GM12878 (cell line): ENCODE measurements around the gene DOCK1. TPM values are rescaled to one million over a fixed set of nuclear protein-coding genes. Genes with fewer than 3 reads are reported as not detected.

Source experiments
- CBX5 ChIP-seq: sonication (generic); IDR thresholded peaks from 2 replicates; pipeline ENCODE4 v1.6.1; 2016; ENCODE audit warnings: low read depth, moderate library complexity, mild to moderate bottlenecking, inconsistent platforms
- CREM ChIP-seq: IDR thresholded peaks from 2 replicates; pipeline ENCODE4 v1.6.1; 2014; ENCODE audit warnings: antibody characterized with exemption, low read depth
- FOXK2 ChIP-seq: fragments of 450-650 bp; IDR thresholded peaks from 2 replicates; pipeline ENCODE4 v1.6.1; 2017; ENCODE audit warnings: mild to moderate bottlenecking, moderate library complexity
- MTA2 ChIP-seq: fragments of 450-650 bp; IDR thresholded peaks from 2 replicates; pipeline ENCODE4 v1.6.1; 2016; ENCODE audit warnings: low read depth, mild to moderate bottlenecking, moderate library complexity
- NRF1 ChIP-seq: conservative IDR thresholded peaks from 2 replicates; pipeline ENCODE4 v1.6.1; 2011; ENCODE audit warnings: mild to moderate bottlenecking, low read depth, low read length, improper control_type of control experiment
- RAD21 ChIP-seq: IDR thresholded peaks from 2 replicates; pipeline ENCODE4 v1.6.1; 2011; ENCODE audit warnings: mild to moderate bottlenecking, low read depth, low read length, moderate library complexity; ENCODE audit not compliant: insufficient read depth
- SIX5 ChIP-seq: IDR thresholded peaks from 2 replicates; pipeline ENCODE4 v1.6.1; 2011; ENCODE audit warnings: mild to moderate bottlenecking, low read depth, low read length, moderate library complexity; ENCODE audit not compliant: severe bottlenecking
- polyA plus RNA-seq, 11 experiments: library from polyadenylated mRNA; depleted of rRNA in 4 of 11; unstranded in 6 of 11; stranded (reverse) in 5 of 11; fragments of >200 nt; fragmentation: Nextera tagmentation in 4 of 11; fragmentation: Illumina TruSeq in 1 of 11; extraction: Ambion mirVana in 4 of 11; extraction: Trizol in 1 of 11; gene quantifications; 1 replicate in 1 of 11; 2 replicates in 10 of 11; pipeline versions ENCODE4 v1.2.1 to v1.2.3, GENCODE V29; 2011 to 2016; ENCODE audit warnings: inconsistent platforms in 2 of 11, missing spikeins in 2 of 11, low read depth in 1 of 11
- total RNA-seq, 4 experiments: library from RNA; depleted of rRNA in 3 of 4; stranded (reverse); fragments of >200 nt in 3 of 4; fragmentation: Illumina TruSeq in 1 of 4; extraction: Trizol in 1 of 4; gene quantifications; 2 replicates each; pipeline versions ENCODE4 v1.2.1 to v1.2.3, GENCODE V29; 2013 to 2021
- TF ChIP-seq, protein P1 (sequence below): IDR thresholded peaks from 2 replicates; pipeline ENCODE4 v1.6.1; 2012; ENCODE audit warnings: mild to moderate bottlenecking, low read depth, low read length
- TF ChIP-seq, protein P2 (sequence below): fragments of 450-650 bp; IDR thresholded peaks from 2 replicates; pipeline ENCODE4 v1.6.1; 2017; ENCODE audit warnings: mild to moderate bottlenecking

Gene DOCK1
- total and polyA plus RNA-seq, 10 of the 15 experiments (the other 5 are each of a cell fraction or from before 2014, with no cell fraction given) = 0.05 to 0.18 TPM; not detected in 8

DNA sequence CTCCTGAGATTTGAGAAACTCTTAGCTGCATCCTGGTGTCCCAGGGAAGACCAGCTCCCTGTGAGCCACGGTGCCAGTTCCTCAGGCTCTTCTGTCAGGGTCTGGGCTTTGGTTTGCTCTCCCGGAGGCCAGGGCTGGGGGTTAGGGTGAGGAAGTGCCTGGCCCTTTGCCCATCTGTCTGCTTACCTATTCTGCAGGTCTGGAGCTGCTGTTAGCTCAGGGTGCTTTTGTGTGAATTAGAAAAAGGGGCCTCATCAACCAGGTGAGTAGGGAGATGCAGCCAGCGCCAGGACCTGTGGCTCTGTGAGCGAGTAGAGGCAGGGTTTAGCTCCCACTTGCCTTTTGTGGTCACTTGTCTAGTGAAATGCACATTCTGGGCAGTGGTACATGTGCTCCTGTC is 109.4 kb downstream of the DOCK1 start (continued):
- TF ChIP-seq, protein P1, sequence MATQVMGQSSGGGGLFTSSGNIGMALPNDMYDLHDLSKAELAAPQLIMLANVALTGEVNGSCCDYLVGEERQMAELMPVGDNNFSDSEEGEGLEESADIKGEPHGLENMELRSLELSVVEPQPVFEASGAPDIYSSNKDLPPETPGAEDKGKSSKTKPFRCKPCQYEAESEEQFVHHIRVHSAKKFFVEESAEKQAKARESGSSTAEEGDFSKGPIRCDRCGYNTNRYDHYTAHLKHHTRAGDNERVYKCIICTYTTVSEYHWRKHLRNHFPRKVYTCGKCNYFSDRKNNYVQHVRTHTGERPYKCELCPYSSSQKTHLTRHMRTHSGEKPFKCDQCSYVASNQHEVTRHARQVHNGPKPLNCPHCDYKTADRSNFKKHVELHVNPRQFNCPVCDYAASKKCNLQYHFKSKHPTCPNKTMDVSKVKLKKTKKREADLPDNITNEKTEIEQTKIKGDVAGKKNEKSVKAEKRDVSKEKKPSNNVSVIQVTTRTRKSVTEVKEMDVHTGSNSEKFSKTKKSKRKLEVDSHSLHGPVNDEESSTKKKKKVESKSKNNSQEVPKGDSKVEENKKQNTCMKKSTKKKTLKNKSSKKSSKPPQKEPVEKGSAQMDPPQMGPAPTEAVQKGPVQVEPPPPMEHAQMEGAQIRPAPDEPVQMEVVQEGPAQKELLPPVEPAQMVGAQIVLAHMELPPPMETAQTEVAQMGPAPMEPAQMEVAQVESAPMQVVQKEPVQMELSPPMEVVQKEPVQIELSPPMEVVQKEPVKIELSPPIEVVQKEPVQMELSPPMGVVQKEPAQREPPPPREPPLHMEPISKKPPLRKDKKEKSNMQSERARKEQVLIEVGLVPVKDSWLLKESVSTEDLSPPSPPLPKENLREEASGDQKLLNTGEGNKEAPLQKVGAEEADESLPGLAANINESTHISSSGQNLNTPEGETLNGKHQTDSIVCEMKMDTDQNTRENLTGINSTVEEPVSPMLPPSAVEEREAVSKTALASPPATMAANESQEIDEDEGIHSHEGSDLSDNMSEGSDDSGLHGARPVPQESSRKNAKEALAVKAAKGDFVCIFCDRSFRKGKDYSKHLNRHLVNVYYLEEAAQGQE = no peak
- TF ChIP-seq FOXK2 (no peak), RAD21 (no peak), CREM (no peak), SIX5 (no peak), MTA2 (no peak), NRF1 (no peak), CBX5 (no peak)
- TF ChIP-seq, protein P2, sequence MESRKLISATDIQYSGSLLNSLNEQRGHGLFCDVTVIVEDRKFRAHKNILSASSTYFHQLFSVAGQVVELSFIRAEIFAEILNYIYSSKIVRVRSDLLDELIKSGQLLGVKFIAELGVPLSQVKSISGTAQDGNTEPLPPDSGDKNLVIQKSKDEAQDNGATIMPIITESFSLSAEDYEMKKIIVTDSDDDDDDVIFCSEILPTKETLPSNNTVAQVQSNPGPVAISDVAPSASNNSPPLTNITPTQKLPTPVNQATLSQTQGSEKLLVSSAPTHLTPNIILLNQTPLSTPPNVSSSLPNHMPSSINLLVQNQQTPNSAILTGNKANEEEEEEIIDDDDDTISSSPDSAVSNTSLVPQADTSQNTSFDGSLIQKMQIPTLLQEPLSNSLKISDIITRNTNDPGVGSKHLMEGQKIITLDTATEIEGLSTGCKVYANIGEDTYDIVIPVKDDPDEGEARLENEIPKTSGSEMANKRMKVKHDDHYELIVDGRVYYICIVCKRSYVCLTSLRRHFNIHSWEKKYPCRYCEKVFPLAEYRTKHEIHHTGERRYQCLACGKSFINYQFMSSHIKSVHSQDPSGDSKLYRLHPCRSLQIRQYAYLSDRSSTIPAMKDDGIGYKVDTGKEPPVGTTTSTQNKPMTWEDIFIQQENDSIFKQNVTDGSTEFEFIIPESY = no peak
